ENCODE measurements around the gene PCYT1B. TPM values are rescaled to one million over a fixed set of nuclear protein-coding genes. Genes with fewer than 3 reads are reported as not detected.

Gene PCYT1B
- total and polyA plus RNA-seq, 2 of the 13 experiments (the other 11 are each of a cell fraction or from before 2014, with no cell fraction given) = 6.1 to 9.2 TPM

- TF ChIP-seq USF2 (IDR thresholded peaks at IDR 0.05; ENCODE audit: low read depth, low read length) (no peak), USF2 (CRISPR knock-in tag; IDR thresholded peaks at IDR 0.05; ENCODE audit: borderline replicate concordance) (no peak), ZNF354B (CRISPR knock-in tag; IDR thresholded peaks at IDR 0.05) (no peak), ZNF646 (CRISPR knock-in tag; IDR thresholded peaks at IDR 0.05) (no peak), ISL2 (CRISPR knock-in tag; IDR thresholded peaks at IDR 0.05) (peak; percentile 46; the same call in 1 of the 2 replicates), SNAPC4 (CRISPR knock-in tag; IDR thresholded peaks at IDR 0.05) (no peak), ZNF296 (CRISPR knock-in tag; conservative IDR thresholded peaks at IDR 0.05) (no peak), TRIM24 (CRISPR knock-in tag; IDR thresholded peaks at IDR 0.05) (no peak), GLMP (CRISPR knock-in tag; IDR thresholded peaks at IDR 0.05; ENCODE audit: borderline replicate concordance) (no peak), ATF5 (CRISPR knock-in tag; IDR thresholded peaks at IDR 0.05; ENCODE audit: low read depth) (no peak)
Measured at GRCh38 chrX:24693453-24694202, 46.5 kb upstream of the PCYT1B start, which contains the start of gene POLA1 (continued).

Measured in HepG2 (cell line).